Spleen (tissue), 7 donors: ENCODE results near the gene DLG2.

Experiments
- CTCF ChIP-seq, 11 experiments: fragments of 200-600 bp in 7 of 11; fragments of 450-650 bp in 4 of 11; sonication (generic) in 4 of 11; IDR thresholded peaks in 8 of 11; conservative IDR thresholded peaks in 3 of 11; 1 replicate in 7 of 11; 2 replicates in 4 of 11; pipeline versions ENCODE4 v1.4.0 to v1.8.0; 2016 to 2021; ENCODE audit warnings: antibody characterized with exemption in 11 of 11, inconsistent platforms in 4 of 11, mild to moderate bottlenecking in 1 of 11
- POLR2A ChIP-seq, 3 donors: fragments of 450-650 bp; IDR thresholded peaks; one replicate each; pipeline ENCODE4 v1.5.1; 2017; ENCODE audit warnings: antibody characterized with exemption in 3 of 3, mild to moderate bottlenecking in 1 of 3
- POLR2AphosphoS5 ChIP-seq, 3 donors: sonication (generic); formaldehyde crosslinking; IDR thresholded peaks; one replicate each; pipeline ENCODE4 v1.5.1; 2017; ENCODE audit warnings: antibody characterized with exemption in 3 of 3
- donor health status: DM: no; HTN: no; CAD: no; lungs with moderate emphysema.
- donor health status: DM: no; HTN: no; CAD: no.
- donor health status: DM: no; HTN: no; CAD: no.

GRCh38 chr11:85040166-85040565 is 587.0 kb downstream of the DLG2 start:
- TF ChIP-seq CTCF (IDR thresholded peaks at IDR 0.05 in 8 of 11, conservative IDR thresholded peaks at IDR 0.05 in 3 of 11) (no peak), POLR2AphosphoS5 (IDR thresholded peaks at IDR 0.05) (no peak), POLR2A (IDR thresholded peaks at IDR 0.05) (no peak)
